Esophagus muscularis mucosa (tissue), 3 donors: ENCODE data around the gene AIFM3.

Source experiments
- POLR2AphosphoS5 ChIP-seq, 2 donors: sonication (generic); formaldehyde crosslinking; IDR thresholded peaks; one replicate each; pipeline ENCODE4 v1.6.1; 2017; ENCODE audit warnings: antibody characterized with exemption in 2 of 2
- TF ChIP-seq, protein P1 (sequence below), 3 experiments: fragments of 200-600 bp in 2 of 3; fragments of 450-650 bp in 1 of 3; sonication (generic) in 2 of 3; IDR thresholded peaks; one replicate each; pipeline ENCODE4 v1.5.1; 2017 to 2019; ENCODE audit warnings: antibody characterized with exemption in 3 of 3, mild to moderate bottlenecking in 2 of 3, moderate library complexity in 1 of 3

DNA sequence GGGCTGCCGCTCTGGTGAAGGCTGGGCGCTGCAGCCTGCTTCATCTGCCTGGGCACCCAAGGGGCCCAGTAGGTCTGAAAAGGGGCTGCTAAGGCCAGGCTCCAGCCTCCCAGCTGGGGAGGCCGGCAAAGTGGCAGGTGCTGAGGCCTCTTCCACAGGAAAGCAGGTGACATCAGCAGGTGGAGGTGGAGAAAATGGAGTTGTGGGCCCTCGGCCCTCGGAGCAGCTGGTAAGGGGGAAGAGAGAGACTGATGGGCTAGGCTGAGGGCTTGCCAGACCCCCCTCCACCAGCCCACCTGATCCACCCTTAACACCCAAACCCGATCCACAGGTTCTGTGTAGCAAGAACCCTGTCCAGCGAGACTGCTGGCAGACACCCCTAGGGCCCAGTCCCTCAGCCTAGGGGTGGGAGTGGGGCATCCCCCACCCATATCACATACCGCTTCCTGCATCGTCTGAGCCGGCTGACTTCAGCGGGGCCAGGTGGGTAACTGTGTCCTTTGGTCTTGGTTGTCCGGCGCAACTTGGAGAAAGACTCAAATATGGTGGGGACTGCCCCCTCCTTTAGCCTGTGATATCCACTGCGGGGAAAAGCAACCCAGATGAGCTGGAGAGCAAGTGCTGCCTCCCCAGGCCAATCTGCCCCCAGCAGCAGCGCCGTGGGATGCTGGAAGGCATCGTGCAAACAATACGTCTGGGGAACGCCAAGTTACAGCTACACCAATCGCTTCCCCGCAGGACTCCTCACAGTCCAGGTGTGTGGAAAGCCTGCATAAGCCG, 33.3 kb downstream of the AIFM3 start:
- TF ChIP-seq, protein P1, sequence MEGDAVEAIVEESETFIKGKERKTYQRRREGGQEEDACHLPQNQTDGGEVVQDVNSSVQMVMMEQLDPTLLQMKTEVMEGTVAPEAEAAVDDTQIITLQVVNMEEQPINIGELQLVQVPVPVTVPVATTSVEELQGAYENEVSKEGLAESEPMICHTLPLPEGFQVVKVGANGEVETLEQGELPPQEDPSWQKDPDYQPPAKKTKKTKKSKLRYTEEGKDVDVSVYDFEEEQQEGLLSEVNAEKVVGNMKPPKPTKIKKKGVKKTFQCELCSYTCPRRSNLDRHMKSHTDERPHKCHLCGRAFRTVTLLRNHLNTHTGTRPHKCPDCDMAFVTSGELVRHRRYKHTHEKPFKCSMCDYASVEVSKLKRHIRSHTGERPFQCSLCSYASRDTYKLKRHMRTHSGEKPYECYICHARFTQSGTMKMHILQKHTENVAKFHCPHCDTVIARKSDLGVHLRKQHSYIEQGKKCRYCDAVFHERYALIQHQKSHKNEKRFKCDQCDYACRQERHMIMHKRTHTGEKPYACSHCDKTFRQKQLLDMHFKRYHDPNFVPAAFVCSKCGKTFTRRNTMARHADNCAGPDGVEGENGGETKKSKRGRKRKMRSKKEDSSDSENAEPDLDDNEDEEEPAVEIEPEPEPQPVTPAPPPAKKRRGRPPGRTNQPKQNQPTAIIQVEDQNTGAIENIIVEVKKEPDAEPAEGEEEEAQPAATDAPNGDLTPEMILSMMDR (IDR thresholded peaks at IDR 0.05), result no peak
- TF ChIP-seq POLR2AphosphoS5 (IDR thresholded peaks at IDR 0.05), result no peak
